SHP77 treated with DMSO at 0.1 percent for 48 hours (cell line): ENCODE data around the gene PKIB.
"Not testable (repeated sequence)": the region's sequence is repeated elsewhere in the genome, so short reads cannot be mapped to it uniquely, and the experiment has no call there.

ENCODE experiments used
- DNase-seq: peaks from one replicate; lab custom pipeline; 2025; lab: John Stamatoyannopoulos, UW

The PKIB gene

GRCh38 chr6:122620902-122621301 is 10.7 kb downstream of the PKIB start:
- no peak for DNase-seq

GRCh38 chr6:122621638-122622037 is 11.4 kb downstream of the PKIB start:
- peak; percentile 44 for DNase-seq

GRCh38 chr6:122622479-122622878 is 12.3 kb downstream of the PKIB start:
- DNase-seq = no peak

- no peak for DNase-seq
Observed at GRCh38 chr6:122623279-122623678, 13.1 kb downstream of the PKIB start.

- no peak for DNase-seq
Observed at GRCh38 chr6:122624853-122625252, 14.6 kb downstream of the PKIB start.

GRCh38 chr6:122628714-122629113 is 18.5 kb downstream of the PKIB start:
- no peak for DNase-seq

- no peak for DNase-seq
Observed at GRCh38 chr6:122631571-122632249, 21.5 kb downstream of the PKIB start.

- no peak for DNase-seq
Observed at GRCh38 chr6:122640366-122640765, 30.2 kb downstream of the PKIB start.

- no peak for DNase-seq
Observed at GRCh38 chr6:122641819-122642218, 31.6 kb downstream of the PKIB start.

- DNase-seq = not testable (repeated sequence)
Observed at GRCh38 chr6:122642604-122643003, 32.4 kb downstream of the PKIB start.

GRCh38 chr6:122645256-122645655 is 35.1 kb downstream of the PKIB start:
- no peak for DNase-seq

GRCh38 chr6:122647765-122648164 is 37.6 kb downstream of the PKIB start:
- no peak for DNase-seq

GRCh38 chr6:122648726-122649125 is 38.5 kb downstream of the PKIB start:
- no peak for DNase-seq

- no peak for DNase-seq
Observed at GRCh38 chr6:122649701-122650100, 39.5 kb downstream of the PKIB start.

- DNase-seq = no peak
Observed at GRCh38 chr6:122650403-122650802, 40.2 kb downstream of the PKIB start.

- no peak for DNase-seq
Observed at GRCh38 chr6:122651031-122651430, 40.8 kb downstream of the PKIB start.

- DNase-seq = no peak
Observed at GRCh38 chr6:122651604-122652003, 41.4 kb downstream of the PKIB start.

GRCh38 chr6:122652431-122652830 is 42.2 kb downstream of the PKIB start:
- no peak for DNase-seq

- DNase-seq = no peak
Observed at GRCh38 chr6:122653094-122653493, 42.9 kb downstream of the PKIB start.

GRCh38 chr6:122654012-122654411 is 43.8 kb downstream of the PKIB start:
- DNase-seq = no peak

GRCh38 chr6:122657601-122658000 is 47.4 kb downstream of the PKIB start:
- DNase-seq = no peak

GRCh38 chr6:122660296-122660695 is 50.1 kb downstream of the PKIB start:
- no peak for DNase-seq

GRCh38 chr6:122663981-122664380 is 53.8 kb downstream of the PKIB start:
- DNase-seq = peak; percentile 42

GRCh38 chr6:122665929-122666328 is 55.7 kb downstream of the PKIB start:
- DNase-seq = no peak
